Measurements from ENCODE around the gene FOXJ1. TPM values are rescaled to one million over a fixed set of nuclear protein-coding genes. Genes with fewer than 3 reads are reported as not detected.

FOXJ1 gene
- total RNA-seq, 2 donors from 2014 or later: 0.33 to 3.4 TPM

- Histone ChIP-seq H3K36me3 (replicated peaks in 1 of 2; ENCODE audit: insufficient read depth in 1 of 2, low read depth in 2 of 2) (peaks cover 13 to 57% of the 10 kb centered on the region in 2 donors), H3K4me3 (no peak overlapping the region), H3K27me3 (no peaks in the 10 kb centered on the region), H3K27ac (no peak overlapping the region), H3K9me3 (no peaks in the 10 kb centered on the region), H3K4me1 (no peaks in the 10 kb centered on the region)
- DNase-seq: no peak
- intact Hi-C loops (cut with DNase I): no loop called here
- no peak for ATAC-seq
- TF ChIP-seq POLR2A (IDR thresholded peaks at IDR 0.05): no peak
- no peak for TF ChIP-seq CTCF (IDR thresholded peaks at IDR 0.05)
- 89 to 96% methylated on average over 4 to 30 of the region's 32 CpGs for WGBS, 2 donors
Observed at GRCh38 chr17:76089680-76090516, 51.1 kb downstream of the FOXJ1 start.

- no peaks in the 10 kb centered on the region for H3K4me1 ChIP-seq
- H3K27me3 ChIP-seq: no peaks in the 10 kb centered on the region
- TF ChIP-seq POLR2A (IDR thresholded peaks at IDR 0.05) (no peak), CTCF (IDR thresholded peaks at IDR 0.05) (no peak)
- H3K27ac ChIP-seq: no peak overlapping the region
- no peak for DNase-seq
- intact Hi-C loops (cut with DNase I): no loop called here
- ATAC-seq: no peak
- 91 to 96% methylated on average over 15 to 25 of the region's 25 CpGs for WGBS, 2 donors
- H3K4me3 ChIP-seq: no peak overlapping the region
- no peaks in the 10 kb centered on the region for H3K9me3 ChIP-seq
- H3K36me3 ChIP-seq (replicated peaks in 1 of 2; ENCODE audit: insufficient read depth in 1 of 2, low read depth in 2 of 2): peaks cover 13 to 62% of the 10 kb centered on the region in 2 donors
Observed at GRCh38 chr17:76088868-76089576, 52.0 kb downstream of the FOXJ1 start.

DNA sequence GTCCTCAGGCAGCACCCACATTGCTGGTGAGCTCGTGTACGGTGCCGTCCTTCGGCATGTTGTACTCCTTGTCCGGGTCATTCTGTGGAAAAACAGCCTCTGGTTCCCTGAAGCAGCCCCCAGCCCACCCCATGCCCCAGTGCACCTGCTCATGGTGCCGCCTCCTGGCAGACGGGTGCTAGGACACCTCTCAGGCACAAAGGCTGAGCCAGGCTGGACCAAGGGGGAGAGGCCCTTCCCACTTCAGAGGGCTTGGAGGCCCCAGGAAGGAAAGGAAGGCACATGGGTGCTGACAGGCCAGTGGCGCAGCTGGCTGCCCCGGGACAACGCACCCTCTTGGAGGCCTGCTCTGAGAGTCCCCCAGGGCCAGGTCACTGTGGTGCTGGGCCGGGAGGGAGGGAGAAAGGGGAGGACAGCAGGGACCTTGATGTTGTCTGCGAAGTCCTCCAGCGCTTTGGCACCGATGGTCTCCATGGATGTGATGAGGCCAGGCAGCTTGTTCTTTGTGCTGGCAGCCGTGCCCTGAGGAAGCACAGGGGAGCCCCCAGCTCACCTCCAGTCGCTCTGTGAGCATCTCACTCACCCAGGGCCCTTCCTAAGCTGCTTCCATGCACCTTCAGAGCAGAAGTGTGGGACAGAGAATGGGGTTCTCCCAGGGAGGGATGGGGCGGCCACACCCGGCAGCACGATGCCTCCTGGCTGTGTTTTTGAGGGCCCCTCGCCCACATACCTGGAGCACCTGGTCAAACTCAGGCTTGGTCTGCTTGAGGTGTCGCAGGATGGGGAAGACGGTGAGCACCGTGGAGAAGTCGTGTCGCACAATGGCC is 52.8 kb downstream of the FOXJ1 start:
- Histone ChIP-seq H3K27ac (no peak overlapping the region), H3K9me3 (no peaks in the 10 kb centered on the region), H3K27me3 (no peaks in the 10 kb centered on the region), H3K4me3 (no peak overlapping the region), H3K4me1 (no peaks in the 10 kb centered on the region), H3K36me3 (replicated peaks in 1 of 2; ENCODE audit: insufficient read depth in 1 of 2, low read depth in 2 of 2) (peaks cover 13 to 60% of the 10 kb centered on the region in 2 donors)
- ATAC-seq: no peak
- intact Hi-C loops (cut with DNase I): no loop called here
- no peak for TF ChIP-seq CTCF (IDR thresholded peaks at IDR 0.05)
- TF ChIP-seq POLR2A (IDR thresholded peaks at IDR 0.05): no peak
- WGBS, 2 donors: 88 to 94% methylated on average over 13 to 21 of the region's 25 CpGs
- no peak for DNase-seq

DNA sequence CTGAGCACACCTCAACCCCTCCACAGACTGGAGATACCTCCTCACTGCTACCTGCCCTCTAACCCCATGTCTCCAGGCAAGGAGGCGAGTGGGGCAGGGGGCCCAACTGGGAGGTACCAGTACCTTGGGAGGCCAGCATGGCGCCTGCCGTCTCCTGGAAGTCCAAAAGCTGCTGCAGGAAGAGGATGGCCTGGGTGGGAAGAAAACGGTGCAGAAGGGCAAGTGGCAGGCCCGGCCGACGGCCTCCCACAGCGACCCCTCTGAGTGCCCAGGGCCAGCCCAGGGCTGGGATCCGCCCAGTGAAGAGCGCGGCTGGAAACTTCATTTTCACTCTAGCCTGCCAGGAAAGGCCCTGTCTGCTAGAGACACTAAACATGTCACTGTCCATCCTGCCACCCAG is 53.5 kb downstream of the FOXJ1 start:
- Histone ChIP-seq H3K4me3 (no peak overlapping the region), H3K4me1 (no peaks in the 10 kb centered on the region), H3K27me3 (no peaks in the 10 kb centered on the region), H3K27ac (no peak overlapping the region), H3K36me3 (replicated peaks in 1 of 2; ENCODE audit: insufficient read depth in 1 of 2, low read depth in 2 of 2) (peaks cover 13 to 60% of the 10 kb centered on the region in 2 donors), H3K9me3 (no peaks in the 10 kb centered on the region)
- TF ChIP-seq CTCF (IDR thresholded peaks at IDR 0.05) (no peak), POLR2A (IDR thresholded peaks at IDR 0.05) (no peak)
- ATAC-seq (no peak), DNase-seq (no peak)
- intact Hi-C loops (cut with DNase I): no loop called here
- WGBS, 2 donors: 95% methylated on average over 11 of the region's 11 CpGs; no CpG with 5 or more reads in 1 of the 2 donors

Measured in body of pancreas (tissue), 4 donors.